HEK293 (cell line): ENCODE results near the gene FGD4.
A peak's percentile ranks its signal among the peaks of the same experiment; 100 is the strongest.

Experiments
- KLF1 ChIP-seq: fragments of 450-650 bp; formaldehyde crosslinking; IDR thresholded peaks from 2 replicates; pipeline ENCODE4 v1.5.1; 2016; ENCODE audit warnings: missing biosample characterization, missing genetic modification characterization
- KLF10 ChIP-seq: fragments of 450-650 bp; IDR thresholded peaks from 2 replicates; pipeline ENCODE4 v1.5.1; 2018; ENCODE audit warnings: missing biosample characterization, mild to moderate bottlenecking, missing genetic modification characterization
- KLF17 ChIP-seq: fragments of 450-650 bp; formaldehyde crosslinking; IDR thresholded peaks from 2 replicates; pipeline ENCODE4 v1.5.1; 2016; ENCODE audit warnings: missing biosample characterization, missing genetic modification characterization
- RBAK ChIP-seq: fragments of 450-650 bp; formaldehyde crosslinking; IDR thresholded peaks from 2 replicates; pipeline ENCODE4 v1.5.1; 2016; ENCODE audit warnings: missing biosample characterization, missing genetic modification characterization
- REST ChIP-seq: fragments of 450-650 bp; formaldehyde crosslinking; IDR thresholded peaks from 2 replicates; pipeline ENCODE4 v1.5.1; 2016; ENCODE audit warnings: missing biosample characterization, missing genetic modification characterization
- SP3 ChIP-seq: fragments of 450-650 bp; formaldehyde crosslinking; IDR thresholded peaks from 2 replicates; pipeline ENCODE4 v1.5.1; 2016; ENCODE audit warnings: missing biosample characterization, missing genetic modification characterization
- ZBTB1 ChIP-seq: fragments of 450-650 bp; formaldehyde crosslinking; IDR thresholded peaks from 2 replicates; pipeline ENCODE4 v1.5.1; 2016; ENCODE audit warnings: missing biosample characterization, missing genetic modification characterization
- ZBTB21 ChIP-seq: fragments of 450-650 bp; formaldehyde crosslinking; IDR thresholded peaks from 2 replicates; pipeline ENCODE4 v1.5.1; 2017; ENCODE audit warnings: missing biosample characterization, missing genetic modification characterization
- ZBTB8A ChIP-seq: fragments of 450-650 bp; formaldehyde crosslinking; IDR thresholded peaks from 2 replicates; pipeline ENCODE4 v1.5.1; 2016; ENCODE audit warnings: missing biosample characterization, missing genetic modification characterization
- ZFHX2 ChIP-seq: fragments of 450-650 bp; formaldehyde crosslinking; conservative IDR thresholded peaks from 2 replicates; pipeline ENCODE4 v1.5.1; 2016; ENCODE audit warnings: missing biosample characterization, missing genetic modification characterization
- ZNF140 ChIP-seq: fragments of 450-650 bp; formaldehyde crosslinking; IDR thresholded peaks from 2 replicates; pipeline ENCODE4 v1.5.1; 2016; ENCODE audit warnings: missing biosample characterization, missing genetic modification characterization
- ZNF175 ChIP-seq: fragments of 450-650 bp; formaldehyde crosslinking; IDR thresholded peaks from 2 replicates; pipeline ENCODE4 v1.5.1; 2016; ENCODE audit warnings: missing biosample characterization, missing genetic modification characterization
- ZNF19 ChIP-seq: fragments of 450-650 bp; formaldehyde crosslinking; IDR thresholded peaks from 2 replicates; pipeline ENCODE4; 2016; ENCODE audit warnings: missing biosample characterization, missing genetic modification characterization, low read depth
- ZNF202 ChIP-seq: fragments of 450-650 bp; formaldehyde crosslinking; IDR thresholded peaks from 2 replicates; pipeline ENCODE4 v1.5.1; 2016; ENCODE audit warnings: missing biosample characterization, missing genetic modification characterization, borderline replicate concordance
- ZNF214 ChIP-seq: fragments of 450-650 bp; formaldehyde crosslinking; IDR thresholded peaks from 2 replicates; pipeline ENCODE4 v1.5.1; 2017; ENCODE audit warnings: missing biosample characterization, mild to moderate bottlenecking, missing genetic modification characterization, borderline replicate concordance
- ZNF266 ChIP-seq: fragments of 450-650 bp; formaldehyde crosslinking; IDR thresholded peaks from 2 replicates; pipeline ENCODE4 v1.5.1; 2016; ENCODE audit warnings: missing biosample characterization, missing genetic modification characterization, low read depth
- ZNF292 ChIP-seq: fragments of 450-650 bp; formaldehyde crosslinking; IDR thresholded peaks from 2 replicates; pipeline ENCODE4 v1.5.1; 2016; ENCODE audit warnings: low read depth, missing biosample characterization, missing genetic modification characterization, borderline replicate concordance
- ZNF37A ChIP-seq: fragments of 450-650 bp; IDR thresholded peaks from 2 replicates; pipeline ENCODE4 v1.5.1; 2018; ENCODE audit warnings: missing biosample characterization, missing genetic modification characterization
- ZNF426 ChIP-seq: fragments of 450-650 bp; formaldehyde crosslinking; IDR thresholded peaks from 2 replicates; pipeline ENCODE4 v1.5.1; 2017; ENCODE audit warnings: missing biosample characterization, missing genetic modification characterization, mild to moderate bottlenecking, inconsistent platforms, moderate library complexity
- ZNF473 ChIP-seq: fragments of 450-650 bp; formaldehyde crosslinking; IDR thresholded peaks from 2 replicates; pipeline ENCODE4 v1.5.1; 2017; ENCODE audit warnings: missing biosample characterization, missing genetic modification characterization
- ZNF501 ChIP-seq: fragments of 450-650 bp; formaldehyde crosslinking; IDR thresholded peaks from 2 replicates; pipeline ENCODE4 v1.5.1; 2016; ENCODE audit warnings: missing biosample characterization, missing genetic modification characterization
- ZNF510 ChIP-seq: fragments of 450-650 bp; formaldehyde crosslinking; IDR thresholded peaks from 2 replicates; pipeline ENCODE4 v1.5.1; 2018; ENCODE audit warnings: mild to moderate bottlenecking, missing genetic modification characterization, missing biosample characterization; ENCODE audit not compliant: insufficient replicate concordance
- ZNF558 ChIP-seq: fragments of 450-650 bp; formaldehyde crosslinking; IDR thresholded peaks from 2 replicates; pipeline ENCODE4 v1.5.1; 2016; ENCODE audit warnings: missing biosample characterization, missing genetic modification characterization
- ZNF561 ChIP-seq: fragments of 450-650 bp; IDR thresholded peaks from 2 replicates; pipeline ENCODE4 v1.5.1; 2018; ENCODE audit warnings: missing biosample characterization, missing genetic modification characterization, borderline replicate concordance
- ZNF610 ChIP-seq: fragments of 450-650 bp; formaldehyde crosslinking; IDR thresholded peaks from 2 replicates; pipeline ENCODE4 v1.5.1; 2016; ENCODE audit warnings: missing biosample characterization, missing genetic modification characterization, borderline replicate concordance
- ZNF629 ChIP-seq: fragments of 450-650 bp; formaldehyde crosslinking; IDR thresholded peaks from 2 replicates; pipeline ENCODE4 v1.5.1; 2017; ENCODE audit warnings: missing biosample characterization, missing genetic modification characterization
- ZNF654 ChIP-seq: fragments of 450-650 bp; formaldehyde crosslinking; IDR thresholded peaks from 2 replicates; pipeline ENCODE4 v1.5.1; 2016; ENCODE audit warnings: low read depth, missing biosample characterization, missing genetic modification characterization
- ZNF664 ChIP-seq: fragments of 450-650 bp; formaldehyde crosslinking; IDR thresholded peaks from 2 replicates; pipeline ENCODE4 v1.5.1; 2016; ENCODE audit warnings: missing biosample characterization, missing genetic modification characterization
- ZNF791 ChIP-seq: fragments of 450-650 bp; formaldehyde crosslinking; IDR thresholded peaks from 2 replicates; pipeline ENCODE4 v1.5.1; 2016; ENCODE audit warnings: missing biosample characterization, missing genetic modification characterization
- ZNF792 ChIP-seq: fragments of 450-650 bp; formaldehyde crosslinking; IDR thresholded peaks from 2 replicates; pipeline ENCODE4 v1.5.1; 2016; ENCODE audit warnings: missing biosample characterization, missing genetic modification characterization
- ZNF837 ChIP-seq: fragments of 450-650 bp; formaldehyde crosslinking; IDR thresholded peaks from 2 replicates; pipeline ENCODE4 v1.5.1; 2016; ENCODE audit warnings: missing biosample characterization, missing genetic modification characterization
- ZXDB ChIP-seq: fragments of 450-650 bp; formaldehyde crosslinking; IDR thresholded peaks from 2 replicates; pipeline ENCODE4 v1.5.1; 2016; ENCODE audit warnings: missing biosample characterization, missing genetic modification characterization
- TF ChIP-seq, protein P1 (sequence below): fragments of 450-650 bp; formaldehyde crosslinking; conservative IDR thresholded peaks from 2 replicates; pipeline ENCODE4 v1.5.1; 2016; ENCODE audit warnings: low read depth, missing biosample characterization, missing genetic modification characterization

FGD4 gene

GRCh38 chr12:32407795-32408194, 8.4 kb downstream of the FGD4 start (continued):
- TF ChIP-seq ZNF140 (tag by site-specific recombination) (peak; percentile 74; the same call in 1 of the 2 replicates), ZNF202 (tag by site-specific recombination) (0 out of 2 replicates have a peak, but pooled peaks have one; percentile 23), ZNF19 (tag by site-specific recombination) (peak; percentile 69; the same call in 1 of the 2 replicates), KLF17 (tag by site-specific recombination) (no peak), ZNF664 (tag by site-specific recombination) (peak; percentile 45; the same call in 1 of the 2 replicates), ZNF510 (tag by site-specific recombination) (peak; percentile 73), SP3 (tag by site-specific recombination) (no peak), ZNF561 (tag by site-specific recombination) (no peak), ZNF792 (tag by site-specific recombination) (no peak), KLF10 (no peak), ZNF473 (no peak), ZNF175 (tag by site-specific recombination) (no peak), KLF1 (tag by site-specific recombination) (no peak), ZNF558 (tag by site-specific recombination) (peak; percentile 61; the same call in 1 of the 2 replicates), ZXDB (peak; percentile 52; the same call in 1 of the 2 replicates), ZNF266 (tag by site-specific recombination) (peak; percentile 70; the same call in 1 of the 2 replicates), ZNF654 (tag by site-specific recombination) (peak; percentile 31; the same call in 1 of the 2 replicates), ZNF501 (tag by site-specific recombination) (peak; percentile 26; the same call in 1 of the 2 replicates), ZNF292 (0 out of 2 replicates have a peak, but pooled peaks have one; percentile 32), ZBTB8A (tag by site-specific recombination) (peak; percentile 67), ZBTB1 (tag by site-specific recombination) (0 out of 2 replicates have a peak, but pooled peaks have one; percentile 55), RBAK (tag by site-specific recombination) (0 out of 2 replicates have a peak, but pooled peaks have one; percentile 35), ZNF837 (no peak), ZNF214 (tag by site-specific recombination) (no peak), ZNF426 (peak; percentile 84), ZBTB21 (tag by site-specific recombination) (0 out of 2 replicates have a peak, but pooled peaks have one; percentile 37), ZNF610 (tag by site-specific recombination) (no peak), ZFHX2 (tag by site-specific recombination) (no peak), ZNF37A (tag by site-specific recombination) (no peak), ZNF791 (tag by site-specific recombination) (0 out of 2 replicates have a peak, but pooled peaks have one; percentile 51), ZNF629 (tag by site-specific recombination) (peak; percentile 40; the same call in 1 of the 2 replicates), REST (peak; percentile 70)
- TF ChIP-seq, protein P1, sequence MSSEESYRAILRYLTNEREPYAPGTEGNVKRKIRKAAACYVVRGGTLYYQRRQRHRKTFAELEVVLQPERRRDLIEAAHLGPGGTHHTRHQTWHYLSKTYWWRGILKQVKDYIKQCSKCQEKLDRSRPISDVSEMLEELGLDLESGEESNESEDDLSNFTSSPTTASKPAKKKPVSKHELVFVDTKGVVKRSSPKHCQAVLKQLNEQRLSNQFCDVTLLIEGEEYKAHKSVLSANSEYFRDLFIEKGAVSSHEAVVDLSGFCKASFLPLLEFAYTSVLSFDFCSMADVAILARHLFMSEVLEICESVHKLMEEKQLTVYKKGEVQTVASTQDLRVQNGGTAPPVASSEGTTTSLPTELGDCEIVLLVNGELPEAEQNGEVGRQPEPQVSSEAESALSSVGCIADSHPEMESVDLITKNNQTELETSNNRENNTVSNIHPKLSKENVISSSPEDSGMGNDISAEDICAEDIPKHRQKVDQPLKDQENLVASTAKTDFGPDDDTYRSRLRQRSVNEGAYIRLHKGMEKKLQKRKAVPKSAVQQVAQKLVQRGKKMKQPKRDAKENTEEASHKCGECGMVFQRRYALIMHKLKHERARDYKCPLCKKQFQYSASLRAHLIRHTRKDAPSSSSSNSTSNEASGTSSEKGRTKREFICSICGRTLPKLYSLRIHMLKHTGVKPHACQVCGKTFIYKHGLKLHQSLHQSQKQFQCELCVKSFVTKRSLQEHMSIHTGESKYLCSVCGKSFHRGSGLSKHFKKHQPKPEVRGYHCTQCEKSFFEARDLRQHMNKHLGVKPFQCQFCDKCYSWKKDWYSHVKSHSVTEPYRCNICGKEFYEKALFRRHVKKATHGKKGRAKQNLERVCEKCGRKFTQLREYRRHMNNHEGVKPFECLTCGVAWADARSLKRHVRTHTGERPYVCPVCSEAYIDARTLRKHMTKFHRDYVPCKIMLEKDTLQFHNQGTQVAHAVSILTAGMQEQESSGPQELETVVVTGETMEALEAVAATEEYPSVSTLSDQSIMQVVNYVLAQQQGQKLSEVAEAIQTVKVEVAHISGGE (tag by site-specific recombination) = peak; percentile 70
